MCF 10A (cell line): Measurements from ENCODE around the gene ITK. TPM values are rescaled to one million over a fixed set of nuclear protein-coding genes. Genes with fewer than 3 reads are reported as not detected.
"Not testable (repeated sequence)": the region's sequence is repeated elsewhere in the genome, so short reads cannot be mapped to it uniquely, and the experiment has no call there.

ENCODE experiments used
- BruUV-seq: library from RNA; stranded (reverse); fragments of 400-500 nt; replicated peaks from 2 replicates; lab custom pipeline; 2021; lab: Mats Ljungman, UMichigan
- CTCF ChIA-PET: fragments of 300-600 bp; sonication (Branson Sonifier 250); formaldehyde crosslinking; extraction: SDS; loops from one replicate; lab custom pipeline; 2021; ENCODE audit warnings: antibody characterized with exemption, inconsistent platforms; lab: Yijun Ruan, JAX
- POLR2A ChIA-PET: fragments of 300-600, 350-650 bp; sonication (Branson Sonifier 250); formaldehyde crosslinking; extraction: SDS; loops from one replicate; lab custom pipeline; 2020; ENCODE audit warnings: antibody characterized with exemption, inconsistent platforms; lab: Yijun Ruan, JAX
- DNase-seq: peaks from one replicate; pipeline ENCODE4 v3.0.0-alpha.2; 2018; ENCODE audit not compliant: unreplicated experiment
- H3K27ac Mint-ChIP-seq: one replicate; pipeline ENCODE4 v1.8.0; 2022; ENCODE audit warnings: mild to moderate bottlenecking, low read depth, mixed read lengths; ENCODE audit not compliant: unreplicated experiment
- H3K27me3 Mint-ChIP-seq: one replicate; pipeline ENCODE4 v1.8.0; 2022; ENCODE audit warnings: mixed read lengths; ENCODE audit not compliant: insufficient read depth, unreplicated experiment
- H3K36me3 Mint-ChIP-seq: one replicate; pipeline ENCODE4 v1.8.0; 2022; ENCODE audit warnings: mild to moderate bottlenecking, moderate library complexity, mixed read lengths; ENCODE audit not compliant: insufficient read depth, unreplicated experiment
- H3K4me1 Mint-ChIP-seq: one replicate; pipeline ENCODE4 v1.8.0; 2022; ENCODE audit warnings: mixed read lengths; ENCODE audit not compliant: insufficient read depth, unreplicated experiment
- H3K4me3 Mint-ChIP-seq: one replicate; pipeline ENCODE4 v1.8.0; 2022; ENCODE audit warnings: mild to moderate bottlenecking, moderate library complexity, mixed read lengths; ENCODE audit not compliant: unreplicated experiment
- H3K9me3 Mint-ChIP-seq: one replicate; pipeline ENCODE4 v1.8.0; 2022; ENCODE audit warnings: mixed read lengths; ENCODE audit not compliant: unreplicated experiment
- CTCF ChIP-seq: fragments of 200-600 bp; IDR thresholded peaks from one replicate; pipeline ENCODE4 v1.8.0; 2022; ENCODE audit warnings: antibody characterized with exemption, mild to moderate bottlenecking; ENCODE audit not compliant: unreplicated experiment
- intact Hi-C: fragments of 100-400 bp; cut with micrococcal nuclease; formaldehyde crosslinking; loops from 2 replicates; pipeline ENCODE4 v1.14.1; 2022
- total RNA-seq: library from RNA; stranded (reverse); gene quantifications from 2 replicates; pipeline ENCODE4 v1.2.3, GENCODE V29; 2022

ITK gene
- total RNA-seq, 1 experiment from 2014 or later: not detected

DNA sequence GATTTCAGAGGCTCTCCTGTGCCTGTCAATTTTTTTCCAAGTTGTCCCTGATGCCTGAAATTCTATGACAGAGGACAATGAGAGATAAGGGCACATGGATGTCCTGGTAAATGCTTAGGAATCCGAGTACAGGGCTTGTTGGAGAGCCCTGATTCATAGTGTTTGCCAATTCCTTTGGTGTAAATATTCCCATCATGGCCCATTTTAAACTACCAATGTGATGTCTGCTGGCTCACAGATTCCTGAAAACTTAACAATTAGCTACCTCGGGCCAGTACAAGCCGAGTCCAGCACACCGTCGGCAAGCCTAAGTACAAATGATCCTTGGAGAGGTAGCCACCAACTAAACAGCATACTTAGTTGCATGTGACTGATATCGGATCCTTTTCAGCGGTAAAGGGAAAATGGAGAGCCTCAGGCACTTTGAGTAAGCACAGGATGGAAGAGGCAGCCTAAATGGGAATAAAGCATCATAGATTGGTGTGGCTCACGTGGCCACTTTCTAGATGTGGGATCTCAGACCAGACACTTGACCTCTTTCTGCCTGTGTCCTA is 3.6 kb downstream of the ITK start:
- intact Hi-C loops: no loop called here
- H3K9me3 Mint-ChIP-seq: no peaks in the 10 kb centered on the region
- ChIA-PET CTCF (interaction anchor here (1.2 kb wide), 1 partner anchor 10 kb away, joined by 3 read pairs; no protein-coding TSS in a partner anchor), POLR2A (interaction anchor here (1.7 kb wide), 1 partner anchor 40 kb away, joined by 4 read pairs; no protein-coding TSS in a partner anchor)
- H3K4me3 Mint-ChIP-seq: no peak overlapping the region
- peak; percentile 11 for DNase-seq
- no peaks in the 10 kb centered on the region for H3K36me3 Mint-ChIP-seq
- no TSS peak for BruUV-seq
- H3K27ac Mint-ChIP-seq: no peak overlapping the region
- H3K4me1 Mint-ChIP-seq: no peaks in the 10 kb centered on the region
- H3K27me3 Mint-ChIP-seq: peaks cover 16% of the 10 kb centered on the region
- no peak for TF ChIP-seq CTCF

GRCh38 chr5:157185122-157185521 is 4.5 kb downstream of the ITK start:
- H3K4me1 Mint-ChIP-seq, BruUV-seq, H3K9me3 Mint-ChIP-seq, DNase-seq, H3K27ac Mint-ChIP-seq, H3K36me3 Mint-ChIP-seq, H3K4me3 Mint-ChIP-seq, intact Hi-C loops: not testable (repeated sequence)
- ChIA-PET CTCF (interaction anchor here (0.6 kb wide), 2 partner anchors 88 to 134 kb away, joined by 3 read pairs; no protein-coding TSS in a partner anchor), POLR2A (interaction anchor here (0.6 to 1.7 kb wide), 2 partner anchors 35 to 41 kb away, joined by 4 to 6 read pairs; no protein-coding TSS in a partner anchor)
- peaks cover 16% of the 10 kb centered on the region for H3K27me3 Mint-ChIP-seq

DNA sequence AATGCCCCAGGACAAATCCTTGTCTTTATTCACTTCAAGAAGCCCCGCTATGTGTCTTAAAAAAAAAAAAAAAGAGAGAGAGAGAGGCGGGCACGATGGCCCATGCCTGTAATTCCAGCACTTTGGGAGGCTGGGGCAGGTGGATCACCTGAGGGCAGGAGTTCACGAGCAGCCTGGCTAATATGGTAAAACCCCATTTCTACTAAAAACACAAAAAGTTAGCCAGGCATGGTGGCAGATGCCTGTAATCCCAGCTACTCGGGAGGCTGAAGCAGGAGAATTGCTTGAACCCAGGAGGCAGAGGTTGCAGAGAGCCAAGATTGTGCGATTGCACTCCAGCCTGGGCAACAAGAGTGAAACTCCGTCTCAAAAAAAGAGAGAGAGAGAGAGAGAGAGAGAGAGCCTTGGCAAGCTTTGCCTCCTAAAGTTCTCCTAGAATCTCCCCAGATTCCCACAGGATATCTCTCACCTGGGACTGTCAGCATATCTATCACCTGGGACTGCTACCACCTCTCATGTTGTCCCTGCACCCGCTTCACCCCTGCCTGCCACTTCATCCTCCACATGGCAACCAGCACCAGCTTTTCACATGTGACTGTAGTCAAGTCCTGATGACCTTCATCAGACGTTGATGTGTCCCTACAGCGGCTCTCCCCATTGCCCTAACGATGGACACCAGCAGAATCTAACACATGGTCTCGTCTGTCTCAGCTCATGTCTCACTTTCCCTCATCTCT is 5.8 kb downstream of the ITK start:
- TF ChIP-seq CTCF: no peak
- Mint-ChIP-seq H3K4me1 (no peaks in the 10 kb centered on the region), H3K27ac (no peak overlapping the region), H3K9me3 (no peaks in the 10 kb centered on the region), H3K4me3 (no peak overlapping the region), H3K27me3 (peaks cover 11% of the 10 kb centered on the region), H3K36me3 (no peaks in the 10 kb centered on the region)
- no TSS peak for BruUV-seq
- DNase-seq: no peak
- ChIA-PET CTCF (interaction anchor here (0.7 to 2.1 kb wide), 3 partner anchors 11 to 126 kb away, joined by 3 to 5 read pairs (median 3); no protein-coding TSS in a partner anchor), POLR2A (no interaction called here)
- intact Hi-C loops: no loop called here

- Mint-ChIP-seq H3K27ac (no peak overlapping the region), H3K4me1 (no peaks in the 10 kb centered on the region), H3K9me3 (no peaks in the 10 kb centered on the region), H3K4me3 (no peak overlapping the region), H3K27me3 (peaks cover 4% of the 10 kb centered on the region), H3K36me3 (no peaks in the 10 kb centered on the region)
- no peak for DNase-seq
- intact Hi-C loops: no loop called here
- ChIA-PET POLR2A (no interaction called here), CTCF (interaction anchor here (0.5 to 2.1 kb wide), 5 partner anchors 33 to 203 kb away, joined by 3 to 5 read pairs (median 3); no protein-coding TSS in a partner anchor)
- TF ChIP-seq CTCF: no peak
- BruUV-seq: no TSS peak
Measured at GRCh38 chr5:157187046-157187754, 6.6 kb downstream of the ITK start.
